Endometrial microvascular endothelial cells (primary cell): ENCODE measurements around the gene RCAN3. TPM values are rescaled to one million over a fixed set of nuclear protein-coding genes. Genes with fewer than 3 reads are reported as not detected.

Experiments used
- in situ Hi-C: cut with HindIII; loops from 2 replicates; pipeline ENCODE4 v1.10.0; 2017; ENCODE audit warnings: low sequenced_read_pairs, low pct_unique_long_range_greater_than_20kb; ENCODE audit errors: inconsistent ontology term
- total RNA-seq: library from RNA; depleted of rRNA; stranded (reverse); fragments of >200 nt; gene quantifications from one replicate; pipeline ENCODE4 v1.2.3, GENCODE V29; 2015; ENCODE audit errors: inconsistent ontology term

The RCAN3 gene
- total RNA-seq, 1 donor from 2014 or later, result 11.7 TPM

DNA sequence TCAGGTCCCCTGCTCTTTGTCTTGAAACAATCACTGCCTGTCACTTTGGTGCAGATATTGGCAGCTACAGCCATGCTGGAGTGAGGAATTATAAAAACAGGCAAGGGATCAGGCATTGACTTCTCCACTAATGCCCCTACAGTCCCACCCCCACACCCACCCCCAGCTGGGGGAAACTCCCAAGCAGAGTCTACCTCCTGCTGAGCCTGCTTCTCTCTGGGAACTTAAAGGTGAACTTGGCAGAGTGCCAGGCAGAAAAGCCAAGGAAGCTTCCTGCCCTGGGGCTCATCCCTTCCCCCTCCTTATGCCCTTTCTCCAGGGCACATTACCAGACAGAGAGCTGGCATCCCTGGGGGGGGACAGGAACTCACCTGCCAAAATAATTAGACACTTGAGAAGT is 60.0 kb downstream of the RCAN3 start:
- in situ Hi-C loops, result no loop called here

DNA sequence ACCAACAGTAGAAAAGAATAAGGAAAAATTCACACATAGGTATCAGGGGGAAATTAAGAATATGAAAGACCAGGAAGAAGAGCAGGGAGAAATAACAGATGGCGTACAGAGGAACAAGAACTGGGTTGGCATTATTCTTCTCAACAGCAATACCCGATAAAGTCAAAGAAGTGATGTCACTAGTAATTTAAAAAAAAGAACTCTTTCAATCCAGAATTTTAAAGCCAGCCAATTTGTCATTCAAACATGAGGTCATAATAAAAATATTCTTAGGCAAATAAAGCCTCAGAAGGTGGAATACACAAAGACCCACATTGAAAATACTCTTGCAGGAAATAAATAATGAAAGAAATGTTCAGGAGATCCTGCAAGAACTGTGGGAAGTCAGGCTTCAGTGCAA is 62.1 kb downstream of the RCAN3 start:
- in situ Hi-C loops, result no loop called here

DNA sequence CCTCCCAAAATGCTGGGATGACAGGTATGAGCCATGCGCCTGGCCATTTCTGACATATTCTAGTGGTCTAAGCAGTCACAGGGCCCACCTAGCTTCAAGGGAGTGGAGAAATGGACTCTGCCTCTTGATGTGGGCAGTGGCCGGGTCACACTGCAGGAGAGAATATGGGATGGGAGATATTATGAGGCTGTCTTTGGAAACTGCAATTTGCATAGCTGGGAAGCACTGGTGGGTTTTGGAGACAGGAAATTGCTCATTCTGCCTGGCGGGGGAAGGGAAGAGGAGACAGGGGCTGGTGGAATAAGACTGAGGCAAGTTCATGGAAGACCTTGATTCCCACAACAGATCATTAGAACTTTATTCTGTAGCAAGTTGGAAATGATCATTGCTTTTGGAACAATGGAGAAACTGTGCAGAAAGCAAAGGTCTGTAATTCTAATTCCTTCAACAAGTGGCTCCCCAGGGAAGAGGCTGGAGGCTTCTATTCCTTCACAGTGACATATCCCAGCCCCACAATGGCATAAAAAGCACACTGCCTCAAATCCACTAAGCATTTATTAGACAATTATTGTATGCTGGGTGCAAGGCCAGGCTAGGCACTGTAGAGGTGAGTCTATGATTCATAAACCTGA is 63.7 kb downstream of the RCAN3 start:
- in situ Hi-C loops, result no loop called here

DNA sequence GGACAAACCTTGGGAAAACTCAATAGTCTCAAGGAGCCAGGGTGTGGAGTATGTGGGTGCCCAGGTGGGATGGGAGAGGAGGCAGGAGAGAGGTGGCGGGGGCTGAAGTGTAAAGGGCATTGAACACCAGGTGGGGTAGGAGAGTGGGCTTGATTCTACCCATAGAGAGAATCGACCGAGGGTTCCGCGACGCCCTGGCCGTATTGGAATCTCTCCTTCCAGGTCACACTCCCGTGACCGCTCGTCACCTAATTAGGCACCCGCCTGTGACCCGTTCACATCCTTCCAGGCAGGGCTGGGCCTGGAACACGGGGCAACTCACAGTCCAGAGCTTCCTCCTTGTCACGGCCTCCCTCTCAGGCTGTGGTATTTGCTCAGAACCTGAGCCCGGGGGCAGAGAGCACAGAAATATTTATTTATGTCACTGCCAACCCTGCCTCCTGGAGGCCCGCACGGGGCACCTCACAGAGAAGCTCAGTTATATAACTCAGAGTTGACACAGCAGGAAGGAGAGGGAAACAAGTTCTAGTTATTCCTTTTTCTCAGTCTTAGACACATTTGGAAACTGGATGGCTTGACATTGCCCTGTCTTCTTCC is 65.3 kb downstream of the RCAN3 start:
- in situ Hi-C loops, result no loop called here

DNA sequence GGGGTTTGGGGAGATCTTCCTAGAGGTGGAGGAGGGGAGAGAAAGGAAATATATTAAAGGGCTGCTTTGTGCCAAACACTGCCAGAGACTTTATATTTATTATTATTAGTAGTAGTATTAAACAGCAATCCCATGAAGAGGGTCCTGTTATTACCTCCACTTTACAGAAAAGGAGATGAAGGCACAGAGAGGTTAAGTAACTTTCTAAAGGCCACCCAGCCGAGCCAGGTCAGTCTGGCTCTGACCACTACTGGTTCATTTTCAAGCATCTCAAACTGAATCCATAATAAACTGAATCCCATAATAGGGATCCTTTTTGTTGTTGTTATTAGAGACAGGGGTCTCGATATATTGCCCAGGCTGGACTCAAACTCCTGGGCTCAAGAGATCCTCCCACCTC is 65.8 kb downstream of the RCAN3 start:
- in situ Hi-C loops, result no loop called here

DNA sequence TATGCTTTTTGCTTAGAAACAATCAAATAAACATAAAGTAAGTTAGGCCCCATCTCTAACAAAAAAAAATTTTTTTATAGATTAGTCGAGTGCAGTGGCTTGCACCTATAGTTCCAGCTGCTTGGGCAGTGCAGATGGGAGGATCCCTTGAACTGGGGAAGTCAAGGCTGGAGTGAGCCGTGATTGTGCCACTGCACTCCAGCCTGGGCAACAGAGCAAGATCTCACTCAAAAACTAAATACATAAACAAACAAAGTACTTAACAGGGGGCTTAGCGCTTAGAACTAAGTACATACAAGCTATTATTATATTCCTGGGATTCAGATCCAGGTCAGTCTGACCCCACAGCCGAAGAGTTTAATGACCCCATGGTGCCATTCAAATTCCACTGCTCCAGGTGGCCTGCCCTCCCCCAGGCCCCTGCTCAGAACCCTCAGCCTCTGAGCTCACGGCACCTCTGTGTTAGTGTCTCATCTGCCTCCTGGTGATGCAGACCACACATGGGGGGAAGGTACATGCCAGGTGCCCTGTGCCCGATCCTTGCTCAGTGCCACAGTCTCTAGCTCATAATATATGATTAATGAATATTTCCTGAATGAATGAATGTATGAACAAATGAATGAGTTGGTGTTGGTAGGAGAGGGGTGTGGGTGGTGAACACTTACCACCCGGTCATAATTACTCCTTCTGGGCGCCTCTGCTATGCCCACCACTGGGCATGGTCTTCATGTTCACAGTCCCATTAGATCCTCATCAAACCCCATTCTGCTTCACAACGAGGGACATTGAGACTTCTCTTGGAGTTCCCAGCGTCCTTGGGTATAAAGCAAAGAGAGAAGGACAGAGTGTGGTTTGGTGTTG is 67.9 kb downstream of the RCAN3 start:
- in situ Hi-C loops, result no loop called here

DNA sequence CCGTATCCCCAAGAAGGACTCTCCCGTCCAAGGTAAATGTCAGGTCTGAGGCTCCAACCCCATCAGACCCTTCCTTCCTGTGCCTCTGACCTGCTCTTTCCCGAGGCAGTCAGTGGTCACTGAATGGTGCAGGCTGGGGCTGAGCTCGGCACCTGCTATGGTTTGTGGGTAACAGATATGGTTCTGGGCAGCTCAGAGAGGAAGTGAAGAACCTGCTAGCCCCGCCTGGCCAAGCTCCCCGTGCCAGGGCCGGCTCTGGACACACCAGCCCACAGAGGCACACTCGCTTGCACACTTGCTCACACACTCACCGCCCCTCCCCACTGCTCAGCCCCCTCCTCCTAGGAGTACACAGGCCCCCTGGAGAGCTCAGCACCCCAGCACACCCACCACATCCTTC is 69.7 kb downstream of the RCAN3 start:
- in situ Hi-C loops, result no loop called here

DNA sequence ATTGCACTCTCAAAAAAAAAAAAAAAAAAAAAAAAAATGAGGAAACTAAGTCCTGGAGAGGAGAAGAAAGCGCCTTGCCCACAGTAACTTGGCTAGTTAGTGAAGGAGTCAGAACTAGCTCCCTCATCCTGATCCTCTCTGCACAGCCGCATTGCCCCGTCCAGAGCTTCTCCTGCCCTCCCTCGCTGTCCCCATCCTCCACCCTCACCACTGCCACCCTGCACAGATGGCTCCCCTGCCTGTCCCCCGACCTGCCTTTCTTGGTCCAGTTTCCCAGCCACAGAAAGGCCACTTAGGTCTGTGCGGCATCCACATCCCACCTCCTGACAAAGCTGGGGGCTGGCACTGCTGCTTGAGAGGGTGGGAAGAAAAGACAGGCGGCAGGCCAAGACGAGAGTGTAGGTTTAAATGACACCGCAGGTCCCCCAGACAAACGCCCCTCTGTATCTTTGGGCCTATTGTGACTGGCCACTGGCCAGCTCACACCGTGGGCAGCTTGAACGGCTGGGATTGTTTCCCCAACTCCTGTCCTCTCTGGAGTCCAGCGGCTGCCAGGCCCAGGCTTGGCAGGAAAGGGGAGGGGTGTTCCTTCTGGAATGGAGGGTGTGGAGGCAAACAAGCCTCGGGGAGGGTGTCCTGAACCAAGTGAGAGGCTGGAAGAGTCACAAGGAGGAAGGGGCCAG is 73.4 kb downstream of the RCAN3 start:
- in situ Hi-C loops, result no loop called here

DNA sequence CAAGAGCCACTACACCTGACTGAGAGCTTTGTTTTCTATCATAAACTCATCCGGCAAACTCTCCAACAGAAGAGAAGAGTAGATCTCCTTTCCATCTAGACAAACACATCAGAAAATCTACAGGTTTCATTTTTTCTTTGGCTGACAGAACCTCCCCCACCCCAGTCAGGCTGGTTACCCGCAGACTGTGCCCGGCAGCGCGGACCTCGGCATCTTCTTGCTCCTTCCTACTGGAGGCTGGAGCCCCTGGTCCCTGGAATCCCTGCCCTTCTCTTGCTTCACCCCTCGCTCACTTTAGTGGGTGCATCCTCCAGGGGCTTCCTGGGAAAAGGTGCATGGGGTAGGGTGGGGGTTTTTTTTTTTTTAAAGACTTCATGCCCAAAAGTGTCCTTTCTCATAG is 76.2 kb downstream of the RCAN3 start:
- in situ Hi-C loops, result no loop called here

DNA sequence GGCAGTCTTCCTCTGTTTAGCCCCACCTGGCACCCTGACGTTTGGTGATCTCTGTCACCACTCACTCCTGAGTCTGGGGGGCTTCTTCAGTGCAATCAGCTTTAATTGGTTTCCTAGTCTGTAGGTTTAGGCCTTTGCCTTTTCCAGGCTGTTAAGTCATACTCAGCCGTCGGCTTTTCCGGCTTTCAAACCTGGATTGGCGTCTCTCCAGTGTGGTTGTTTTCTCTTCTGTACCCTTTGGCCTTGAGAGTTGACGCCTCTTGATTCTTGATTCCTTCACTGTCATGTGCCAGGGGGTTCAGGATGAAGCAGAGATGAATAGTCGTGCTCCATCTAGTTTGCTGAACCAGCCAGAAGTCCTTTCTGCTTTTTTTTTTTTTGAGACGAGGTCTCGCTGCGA is 78.1 kb downstream of the RCAN3 start:
- in situ Hi-C loops, result no loop called here

DNA sequence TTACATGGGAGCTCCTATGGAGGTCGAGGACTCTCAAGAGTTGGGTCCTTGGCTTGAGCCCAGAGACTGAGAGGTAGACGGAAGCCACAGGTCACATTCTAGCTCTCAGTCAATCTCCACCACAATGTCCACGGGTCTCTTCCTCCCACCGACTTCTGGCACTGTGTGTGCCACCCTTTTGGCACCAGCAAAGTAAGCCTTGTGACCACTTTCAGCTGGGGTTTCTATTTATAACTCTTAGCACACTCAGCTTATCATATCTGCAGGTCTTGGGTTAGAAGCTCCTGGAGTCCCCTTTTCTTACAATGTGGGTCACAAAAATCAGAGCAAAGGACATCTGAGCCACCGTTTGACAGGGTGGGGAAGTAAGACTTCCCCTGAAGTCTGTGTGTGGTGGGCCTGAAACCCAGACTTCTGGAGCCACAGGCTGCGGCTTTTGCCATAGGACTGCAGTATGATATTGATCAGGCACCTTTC is 81.6 kb downstream of the RCAN3 start:
- in situ Hi-C loops, result no loop called here

DNA sequence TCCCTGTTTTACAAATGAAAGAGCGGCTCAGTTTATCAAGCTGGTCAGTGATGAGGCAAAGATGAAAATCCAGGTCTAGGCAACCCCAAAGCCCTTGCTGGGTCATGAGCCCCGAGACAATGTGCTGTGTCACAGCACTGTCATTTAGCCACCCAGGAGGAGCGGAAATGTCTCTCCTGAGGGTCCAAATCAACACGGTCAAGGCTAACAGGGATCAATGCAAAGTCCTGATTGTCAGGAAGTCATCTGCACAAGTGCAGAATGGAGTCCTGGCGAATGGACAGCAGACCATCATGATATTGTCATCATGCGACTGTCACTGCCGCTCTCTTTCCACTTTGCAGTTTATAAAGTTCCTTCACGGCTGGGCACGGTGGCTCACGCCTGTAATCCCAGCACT is 83.5 kb downstream of the RCAN3 start:
- in situ Hi-C loops, result no loop called here

DNA sequence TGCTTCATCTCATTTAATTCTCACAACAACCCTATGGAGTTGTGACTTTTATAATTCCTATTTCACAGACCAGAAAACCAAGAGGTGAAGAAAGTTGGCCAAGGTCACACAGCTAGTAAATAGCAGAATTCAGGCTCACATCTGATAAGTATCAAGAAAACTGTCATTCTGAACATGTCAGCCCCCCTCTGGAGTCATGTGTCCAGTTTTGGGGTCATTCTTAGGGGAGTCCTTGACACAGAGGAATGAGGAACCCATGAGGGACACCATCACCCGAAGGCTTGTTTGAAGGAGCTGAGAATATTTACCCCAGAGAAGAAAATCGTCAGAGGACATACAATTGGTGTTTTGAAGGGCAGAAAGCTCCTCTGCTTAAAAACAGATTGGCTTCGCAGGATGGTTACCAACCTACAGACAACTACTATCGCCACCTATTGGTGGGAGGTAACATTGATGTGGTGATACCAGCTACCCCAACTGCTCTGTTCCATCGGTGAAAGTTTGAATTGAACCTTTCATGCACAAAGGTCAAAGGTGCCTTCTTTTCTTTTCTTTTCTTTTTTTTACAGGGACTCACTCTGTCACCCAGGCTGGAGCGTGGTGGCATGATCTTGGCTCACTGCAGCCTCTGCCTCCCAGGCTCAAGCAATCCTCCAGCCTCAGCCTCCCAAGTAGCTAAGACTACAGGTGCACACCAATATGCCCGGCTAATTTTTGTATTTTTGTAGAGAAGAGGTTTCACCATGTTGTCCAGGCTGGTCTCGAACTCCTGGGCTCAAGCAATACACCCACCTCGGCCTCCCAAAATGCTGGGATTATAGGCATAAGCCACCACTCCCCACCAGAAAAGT is 84.6 kb downstream of the RCAN3 start:
- in situ Hi-C loops, result no loop called here

DNA sequence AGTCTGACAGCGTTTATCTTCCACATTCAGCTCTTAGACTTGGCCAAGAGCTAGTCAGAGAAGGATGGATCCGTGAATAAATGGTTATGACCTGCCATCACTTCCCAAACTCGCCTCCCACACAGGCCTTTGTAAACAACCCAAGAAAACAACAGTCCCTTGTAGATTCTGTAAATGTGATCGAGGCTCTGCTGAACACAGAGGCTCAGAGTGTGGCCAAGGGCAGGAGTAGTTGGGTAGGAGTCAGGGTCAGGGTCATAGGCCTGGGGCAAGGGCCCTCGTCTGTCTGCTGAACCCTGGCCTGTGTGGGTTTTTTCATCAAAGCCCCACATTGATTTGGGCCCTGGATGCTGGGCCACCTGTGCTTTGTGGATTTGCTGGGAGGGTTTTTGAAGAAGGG is 85.9 kb downstream of the RCAN3 start:
- in situ Hi-C loops, result no loop called here

DNA sequence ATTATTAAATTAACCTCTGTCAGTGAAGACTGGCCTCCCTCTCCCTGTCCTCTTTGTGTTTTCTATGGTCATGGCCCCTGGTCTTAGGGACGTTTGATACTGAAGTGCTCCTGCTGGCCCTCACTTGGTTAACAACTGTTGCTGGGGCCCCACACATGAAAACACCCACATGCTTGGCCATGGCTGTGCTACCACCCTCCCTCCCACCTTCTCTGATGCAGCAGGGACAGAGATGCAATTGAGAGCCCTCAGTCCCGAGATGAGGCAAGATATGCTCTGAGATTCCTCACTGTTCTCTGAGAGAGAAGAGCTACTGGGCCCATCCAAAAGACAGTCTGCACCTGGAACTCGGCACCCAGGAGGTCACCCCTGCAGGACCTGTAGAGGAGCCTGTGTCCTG is 86.6 kb downstream of the RCAN3 start:
- in situ Hi-C loops, result no loop called here
